Esophagus squamous epithelium (tissue), 5 donors: ENCODE results near the gene TLN1. TPM values are rescaled to one million over a fixed set of nuclear protein-coding genes. Genes with fewer than 3 reads are reported as not detected.

Experiments used
- DNase-seq: peaks from one replicate; lab custom pipeline; 2025; lab: John Stamatoyannopoulos, UW
- H3K27ac ChIP-seq, 4 donors: fragments of 200-600 bp; sonication (generic); one replicate each; pipeline ENCODE4 v1.5.1; 2016 to 2019; ENCODE audit warnings: mild to moderate bottlenecking in 1 of 4
- H3K27me3 ChIP-seq, 4 donors: fragments of 200-600 bp; sonication (generic); 1 replicate in 3 of 4; 2 replicates in 1 of 4; pipeline versions ENCODE4 v1.5.1 to v1.6.0; 2017 to 2021; ENCODE audit warnings: antibody characterized with exemption in 1 of 4
- H3K36me3 ChIP-seq, 3 donors: fragments of 200-600 bp; sonication (generic); one replicate each; pipeline ENCODE4 v1.5.1; 2016 to 2019
- H3K4me1 ChIP-seq, 3 donors: fragments of 200-600 bp; sonication (generic); one replicate each; pipeline ENCODE4 v1.5.1; 2017 to 2019
- H3K4me3 ChIP-seq, 4 donors: fragments of 200-600 bp; sonication (generic); 1 replicate in 3 of 4; 2 replicates in 1 of 4; pipeline ENCODE4 v1.5.1; 2016 to 2019; ENCODE audit warnings: mild to moderate bottlenecking in 2 of 4, moderate library complexity in 1 of 4
- H3K9me3 ChIP-seq, 3 donors: fragments of 200-600 bp; sonication (generic); one replicate each; pipeline ENCODE4 v1.5.1; 2016 to 2019
- POLR2A ChIP-seq, 4 donors: fragments of 450-650 bp; IDR thresholded peaks; one replicate each; pipeline ENCODE4 v1.6.1; 2017; ENCODE audit warnings: antibody characterized with exemption in 4 of 4, mild to moderate bottlenecking in 4 of 4, moderate library complexity in 3 of 4
- WGBS, 2 donors: methylation state at CpG; one replicate each; pipeline ENCODE4 v1.1.5; 2018; 5-methylcytosine and 5-hydroxymethylcytosine counted together
- intact Hi-C: fragments of 100-400 bp; cut with DNase I; formaldehyde crosslinking; loops from one replicate; pipeline ENCODE4 v1.15.0; 2022
- total RNA-seq, 4 donors: library from RNA; depleted of rRNA; stranded (reverse); fragments of >200 nt; gene quantifications; one replicate each; pipeline ENCODE4 v1.1.0, GENCODE V29; 2016
- TF ChIP-seq, protein P1 (sequence below), 6 experiments: fragments of 450-650 bp in 4 of 6; fragments of 200-600 bp in 2 of 6; sonication (generic) in 2 of 6; IDR thresholded peaks; one replicate each; pipeline ENCODE4 v1.5.1; 2016 to 2019; ENCODE audit warnings: antibody characterized with exemption in 6 of 6, mild to moderate bottlenecking in 4 of 6, moderate library complexity in 4 of 6
- donor health status: DM: yes; HTN: yes; CAD: no.

The TLN1 gene
- total RNA-seq, 4 donors from 2014 or later = 94.7 to 233 (median 112) TPM

DNA sequence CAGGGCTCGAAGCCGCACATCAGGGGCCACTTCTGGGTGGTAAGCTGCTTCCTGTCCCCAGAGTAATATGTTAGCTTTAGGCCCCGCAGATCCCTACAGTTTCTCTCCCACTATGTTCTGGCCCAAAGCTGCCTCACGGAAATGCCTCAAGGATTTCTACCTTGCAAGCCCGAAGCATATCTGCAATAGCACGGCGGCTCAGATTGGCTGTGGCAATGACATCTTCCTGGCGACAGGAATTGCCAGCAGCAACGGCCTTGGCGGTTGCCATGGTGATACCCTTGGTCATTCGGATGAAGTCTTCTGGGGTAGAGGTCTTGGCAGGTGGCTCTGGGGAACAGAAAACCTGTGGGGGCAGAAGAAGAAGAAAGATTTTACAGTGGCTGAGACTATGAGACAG, 32.0 kb downstream of the TLN1 start:
- H3K9me3 ChIP-seq = no peaks in the 10 kb centered on the region
- H3K27ac ChIP-seq = peak overlapping the region in 3 of 4 donors; percentile 79 to 90 (median 87)
- H3K27me3 ChIP-seq = no peaks in the 10 kb centered on the region
- H3K4me3 ChIP-seq = no peak overlapping the region
- WGBS, 2 donors = 74 to 85% methylated on average over 6 to 11 of the region's 11 CpGs
- H3K4me1 ChIP-seq = peaks cover 0 to 23% (median 7%) of the 10 kb centered on the region in 3 donors
- H3K36me3 ChIP-seq = peaks cover 68 to 93% (median 75%) of the 10 kb centered on the region in 3 donors
- no peak for DNase-seq
- no peak for TF ChIP-seq POLR2A (IDR thresholded peaks at IDR 0.05)
- TF ChIP-seq, protein P1, sequence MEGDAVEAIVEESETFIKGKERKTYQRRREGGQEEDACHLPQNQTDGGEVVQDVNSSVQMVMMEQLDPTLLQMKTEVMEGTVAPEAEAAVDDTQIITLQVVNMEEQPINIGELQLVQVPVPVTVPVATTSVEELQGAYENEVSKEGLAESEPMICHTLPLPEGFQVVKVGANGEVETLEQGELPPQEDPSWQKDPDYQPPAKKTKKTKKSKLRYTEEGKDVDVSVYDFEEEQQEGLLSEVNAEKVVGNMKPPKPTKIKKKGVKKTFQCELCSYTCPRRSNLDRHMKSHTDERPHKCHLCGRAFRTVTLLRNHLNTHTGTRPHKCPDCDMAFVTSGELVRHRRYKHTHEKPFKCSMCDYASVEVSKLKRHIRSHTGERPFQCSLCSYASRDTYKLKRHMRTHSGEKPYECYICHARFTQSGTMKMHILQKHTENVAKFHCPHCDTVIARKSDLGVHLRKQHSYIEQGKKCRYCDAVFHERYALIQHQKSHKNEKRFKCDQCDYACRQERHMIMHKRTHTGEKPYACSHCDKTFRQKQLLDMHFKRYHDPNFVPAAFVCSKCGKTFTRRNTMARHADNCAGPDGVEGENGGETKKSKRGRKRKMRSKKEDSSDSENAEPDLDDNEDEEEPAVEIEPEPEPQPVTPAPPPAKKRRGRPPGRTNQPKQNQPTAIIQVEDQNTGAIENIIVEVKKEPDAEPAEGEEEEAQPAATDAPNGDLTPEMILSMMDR (IDR thresholded peaks at IDR 0.05) = no peak
- intact Hi-C loops = no loop called here

DNA sequence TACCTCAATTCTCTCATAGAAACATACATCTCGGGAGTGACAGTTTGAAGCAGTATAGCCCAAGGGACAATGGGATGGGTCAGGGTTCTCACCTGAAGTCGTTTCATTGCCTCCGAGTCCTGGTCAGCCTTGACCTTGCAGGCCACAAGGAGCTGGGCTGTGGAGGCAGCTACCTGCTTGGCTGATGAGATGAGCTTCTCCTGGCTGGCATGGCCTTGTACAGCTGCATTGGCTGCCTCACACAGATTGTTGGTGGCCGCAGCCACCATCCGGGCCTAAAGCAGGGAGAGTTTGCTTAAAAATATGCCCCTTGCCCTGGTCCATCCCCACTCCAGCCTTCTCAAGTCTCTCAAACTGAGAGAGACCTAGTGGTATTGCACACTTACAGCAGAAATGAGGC, 33.8 kb downstream of the TLN1 start:
- H3K27me3 ChIP-seq = no peaks in the 10 kb centered on the region
- no peak for TF ChIP-seq POLR2A (IDR thresholded peaks at IDR 0.05)
- TF ChIP-seq, protein P1 (IDR thresholded peaks at IDR 0.05) = no peak
- intact Hi-C loops = no loop called here
- no peak for DNase-seq
- WGBS, 2 donors = 88% methylated on average over 3 of the region's 5 CpGs; no CpG with 5 or more reads in 1 of the 2 donors
- peaks cover 0 to 23% (median 7%) of the 10 kb centered on the region in 3 donors for H3K4me1 ChIP-seq
- no peaks in the 10 kb centered on the region for H3K9me3 ChIP-seq
- H3K27ac ChIP-seq = peak overlapping the region; percentile 63 to 90 (median 83)
- H3K4me3 ChIP-seq = no peak overlapping the region
- H3K36me3 ChIP-seq = peaks cover 53 to 75% (median 58%) of the 10 kb centered on the region in 3 donors

DNA sequence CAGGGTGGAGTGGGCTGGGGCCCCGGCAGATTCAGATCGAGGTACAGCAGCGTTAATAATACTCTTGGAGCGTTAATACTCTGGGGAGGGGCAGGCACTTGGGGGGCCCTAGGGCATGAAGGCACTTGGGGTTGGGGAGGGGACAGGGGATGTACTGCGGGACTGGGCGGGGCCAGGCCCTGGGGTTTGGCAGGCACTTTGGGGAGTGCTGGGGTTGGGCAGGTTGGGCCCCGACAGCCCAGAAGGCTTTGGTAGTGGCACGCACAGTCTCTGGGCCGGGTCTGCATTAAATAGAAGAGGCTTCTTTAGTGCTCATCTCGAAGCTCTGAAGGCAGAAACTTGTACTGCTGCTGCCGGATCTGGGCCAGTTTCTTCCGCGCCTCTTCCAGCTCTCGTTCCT, 34.5 kb downstream of the TLN1 start:
- H3K36me3 ChIP-seq = peaks cover 46 to 68% (median 50%) of the 10 kb centered on the region in 3 donors
- H3K4me1 ChIP-seq = peaks cover 0 to 23% (median 7%) of the 10 kb centered on the region in 3 donors
- DNase-seq = no peak
- no peak overlapping the region for H3K4me3 ChIP-seq
- 65 to 72% methylated on average over 4 to 7 of the region's 14 CpGs for WGBS, 2 donors
- TF ChIP-seq, protein P1 (IDR thresholded peaks at IDR 0.05) = no peak
- TF ChIP-seq POLR2A (IDR thresholded peaks at IDR 0.05) = no peak
- H3K9me3 ChIP-seq = no peaks in the 10 kb centered on the region
- H3K27me3 ChIP-seq = no peaks in the 10 kb centered on the region
- H3K27ac ChIP-seq = peak overlapping the region; percentile 63 to 90 (median 83)
- intact Hi-C loops = no loop called here

DNA sequence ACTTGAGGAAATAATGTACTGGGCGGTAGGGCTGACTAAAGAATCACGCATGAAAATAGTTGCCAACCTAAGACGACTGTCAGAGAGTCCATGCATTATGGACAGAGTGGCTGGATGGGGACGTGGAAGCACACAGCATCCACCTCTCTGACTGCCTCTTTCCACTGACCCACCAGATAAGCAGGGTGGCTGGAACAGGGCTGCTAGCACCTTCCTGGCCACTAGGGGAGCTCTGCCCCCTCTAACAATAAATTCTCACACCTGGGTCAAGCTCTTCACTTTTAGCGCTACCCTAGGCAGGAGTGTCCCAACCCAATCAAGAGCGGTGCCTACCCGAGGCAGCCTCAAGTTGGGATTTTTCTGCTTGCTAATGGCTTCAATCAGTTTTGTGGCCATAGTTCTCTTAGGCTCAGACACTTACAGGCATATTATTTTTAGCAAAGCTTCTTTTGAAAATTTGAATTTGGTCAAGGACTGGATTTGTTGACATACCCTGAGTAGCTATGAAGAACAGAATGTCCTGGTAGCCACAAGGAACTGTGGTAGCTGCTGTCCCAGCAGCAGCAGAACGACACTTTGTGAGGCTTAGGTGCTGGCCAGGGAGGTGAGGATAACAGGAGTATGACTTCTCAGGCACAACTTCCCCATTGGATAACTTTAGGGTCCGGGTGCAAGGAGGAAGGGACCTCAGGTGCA, 35.3 kb downstream of the TLN1 start:
- Histone ChIP-seq H3K36me3 (peaks cover 38 to 60% (median 42%) of the 10 kb centered on the region in 3 donors), H3K9me3 (no peaks in the 10 kb centered on the region), H3K4me3 (no peak overlapping the region), H3K4me1 (peaks cover 0 to 23% (median 7%) of the 10 kb centered on the region in 3 donors), H3K27ac (peak overlapping the region; percentile 63 to 90 (median 83)), H3K27me3 (no peaks in the 10 kb centered on the region)
- DNase-seq = no peak
- intact Hi-C loops = no loop called here
- 25 to 35% methylated on average over 7 to 9 of the region's 9 CpGs for WGBS, 2 donors
- TF ChIP-seq POLR2A (IDR thresholded peaks at IDR 0.05) = no peak
- TF ChIP-seq, protein P1 (IDR thresholded peaks at IDR 0.05) = peak; percentile 68 to 82 (median 78)

DNA sequence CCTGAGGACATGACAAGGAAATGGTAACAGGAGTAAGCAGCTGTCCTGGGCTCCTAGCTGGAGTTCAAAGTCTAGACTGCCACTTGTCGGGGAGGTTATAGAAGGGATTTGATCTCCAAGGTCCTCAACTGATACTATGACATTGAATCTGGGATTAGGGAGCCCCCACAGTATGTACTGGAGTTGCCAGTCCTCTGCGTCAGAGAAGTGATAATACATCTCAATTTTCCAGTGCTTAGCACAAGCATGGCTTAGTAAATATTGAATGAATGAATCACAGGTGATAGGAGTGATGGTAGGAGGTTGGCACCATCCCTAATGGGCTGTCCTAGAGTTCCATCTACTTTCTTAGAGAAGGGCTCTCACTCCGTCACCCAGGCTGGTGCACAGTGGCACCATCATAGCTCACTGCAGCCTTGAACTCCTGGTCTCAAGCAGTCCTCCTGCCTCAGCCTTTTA, 36.0 kb downstream of the TLN1 start:
- Histone ChIP-seq H3K36me3 (peaks cover 35 to 53% (median 36%) of the 10 kb centered on the region in 3 donors), H3K9me3 (no peaks in the 10 kb centered on the region), H3K27me3 (no peaks in the 10 kb centered on the region), H3K27ac (peak overlapping the region; percentile 40 to 90 (median 83)), H3K4me3 (no peak overlapping the region), H3K4me1 (peaks cover 0 to 29% (median 7%) of the 10 kb centered on the region in 3 donors)
- WGBS, 2 donors = 89 to 90% methylated on average over 2 to 3 of the region's 3 CpGs
- DNase-seq = no peak
- intact Hi-C loops = no loop called here
- no peak for TF ChIP-seq POLR2A (IDR thresholded peaks at IDR 0.05)
- TF ChIP-seq, protein P1 (IDR thresholded peaks at IDR 0.05) = no peak
